OCI-LY3 (cell line): ENCODE results near the gene ORC3.

Experiments used
- H2AFZ ChIP-seq: fragments of 200-600, 300-600 bp; shearing (Covaris generic); 2 replicates; pipeline ENCODE4 v1.6.0; 2014; ENCODE audit warnings: antibody characterized with exemption, low read depth, low read length
- H3K27ac ChIP-seq: fragments of 200-600, 300-600 bp; sonication (generic); 2 replicates; pipeline ENCODE4 v1.5.1; 2014; ENCODE audit warnings: mild to moderate bottlenecking, low read length, moderate library complexity, mixed read lengths
- H3K27me3 ChIP-seq: fragments of 200-600, 300-600 bp; sonication (generic); 2 replicates; pipeline ENCODE4 v1.6.1; 2014; ENCODE audit warnings: low read depth, low read length, mixed read lengths
- H3K36me3 ChIP-seq: fragments of 200-600, 300-600 bp; sonication (generic); replicated peaks from 2 replicates; pipeline ENCODE3; 2014; ENCODE audit warnings: low read depth, low read length, mixed read lengths
- H3K4me1 ChIP-seq: fragments of 300-600, 200-600 bp; sonication (generic); 2 replicates; pipeline ENCODE4 v1.6.1; 2014; ENCODE audit warnings: low read length, mixed read lengths
- H3K4me2 ChIP-seq: fragments of 200-600, 300-600 bp; sonication (generic); 2 replicates; pipeline ENCODE4 v1.6.1; 2014; ENCODE audit warnings: low read length, mixed read lengths
- H3K4me3 ChIP-seq: fragments of 300-600, 200-600 bp; sonication (generic); 2 replicates; pipeline ENCODE4 v1.5.1; 2014; ENCODE audit warnings: antibody characterized with exemption, mild to moderate bottlenecking, low read length, moderate library complexity
- H3K79me2 ChIP-seq: fragments of 300-600, 200-600 bp; shearing (Covaris generic); 2 replicates; pipeline ENCODE4 v1.6.1; 2014; ENCODE audit warnings: mild to moderate bottlenecking, low read length, mixed read lengths
- H3K9ac ChIP-seq: fragments of 300-600, 200-600 bp; shearing (Covaris generic); 2 replicates; pipeline ENCODE4 v1.6.0; 2014; ENCODE audit warnings: mild to moderate bottlenecking, low read length, moderate library complexity
- H3K9me3 ChIP-seq: fragments of 200-600, 300-600 bp; shearing (Covaris generic); 2 replicates; pipeline ENCODE4 v1.6.1; 2014; ENCODE audit warnings: low read length, mixed read lengths; ENCODE audit not compliant: insufficient read depth
- H4K20me1 ChIP-seq: fragments of 200-600, 300-600 bp; sonication (generic); 2 replicates; pipeline ENCODE4 v1.6.1; 2016; ENCODE audit warnings: low read length, mixed read lengths; ENCODE audit not compliant: insufficient read depth
- CTCF ChIP-seq: fragments of 200-600, 300-600 bp; sonication (generic); IDR thresholded peaks from 2 replicates; pipeline ENCODE4 v1.5.1; 2014; ENCODE audit warnings: antibody characterized with exemption, low read length, low read depth
- EZH2phosphoT487 ChIP-seq: fragments of 200-600 bp; shearing (Covaris generic); IDR thresholded peaks from 2 replicates; pipeline ENCODE4 v1.6.1; 2018; ENCODE audit warnings: antibody characterized with exemption, mixed run types, low read depth

The ORC3 gene

GRCh38 chr6:87667032-87667431 is 77.1 kb downstream of the ORC3 start:
- no peak overlapping the region for H2AFZ ChIP-seq
- no peak overlapping the region for H3K27ac ChIP-seq
- H3K36me3 ChIP-seq: peaks cover 5% of the 10 kb centered on the region
- H3K27me3 ChIP-seq: no peaks in the 10 kb centered on the region
- no peak overlapping the region for H3K4me2 ChIP-seq
- TF ChIP-seq EZH2phosphoT487 (no peak), CTCF (no peak)
- no peak overlapping the region for H3K4me3 ChIP-seq
- no peak overlapping the region for H3K9ac ChIP-seq
- H3K9me3 ChIP-seq: no peaks in the 10 kb centered on the region
- no peaks in the 10 kb centered on the region for H3K79me2 ChIP-seq
- no peaks in the 10 kb centered on the region for H4K20me1 ChIP-seq
- no peaks in the 10 kb centered on the region for H3K4me1 ChIP-seq

- Histone ChIP-seq H3K9ac (no peak overlapping the region), H3K4me3 (no peak overlapping the region), H3K4me2 (no peak overlapping the region), H2AFZ (no peak overlapping the region), H3K79me2 (no peaks in the 10 kb centered on the region), H3K4me1 (no peaks in the 10 kb centered on the region), H3K27ac (no peak overlapping the region), H3K36me3 (peaks cover 13% of the 10 kb centered on the region), H4K20me1 (no peaks in the 10 kb centered on the region), H3K27me3 (no peaks in the 10 kb centered on the region), H3K9me3 (no peaks in the 10 kb centered on the region)
- TF ChIP-seq CTCF: no peak
- TF ChIP-seq EZH2phosphoT487: no peak
Measured at GRCh38 chr6:87668013-87668412, 78.1 kb downstream of the ORC3 start.

GRCh38 chr6:87669051-87669450 is 79.1 kb downstream of the ORC3 start:
- Histone ChIP-seq H3K27me3 (no peaks in the 10 kb centered on the region), H3K36me3 (peaks cover 15% of the 10 kb centered on the region), H3K4me3 (no peak overlapping the region), H3K4me2 (no peak overlapping the region), H4K20me1 (no peaks in the 10 kb centered on the region), H3K79me2 (no peaks in the 10 kb centered on the region), H3K27ac (no peak overlapping the region), H3K9me3 (no peaks in the 10 kb centered on the region), H2AFZ (no peak overlapping the region), H3K4me1 (no peaks in the 10 kb centered on the region), H3K9ac (no peak overlapping the region)
- no peak for TF ChIP-seq EZH2phosphoT487

GRCh38 chr6:87670707-87671106 is 80.8 kb downstream of the ORC3 start:
- no peak overlapping the region for H3K4me2 ChIP-seq
- no peak for TF ChIP-seq EZH2phosphoT487
- TF ChIP-seq CTCF: no peak
- no peak overlapping the region for H3K4me3 ChIP-seq

GRCh38 chr6:87671555-87672029 is 81.7 kb downstream of the ORC3 start:
- no peak overlapping the region for H3K9ac ChIP-seq
- TF ChIP-seq EZH2phosphoT487 (no peak), CTCF (no peak)
- H2AFZ ChIP-seq: no peak overlapping the region
- H3K9me3 ChIP-seq: no peaks in the 10 kb centered on the region
- H3K4me2 ChIP-seq: no peak overlapping the region
- no peaks in the 10 kb centered on the region for H3K27me3 ChIP-seq
- no peaks in the 10 kb centered on the region for H3K4me1 ChIP-seq
- no peaks in the 10 kb centered on the region for H4K20me1 ChIP-seq
- no peak overlapping the region for H3K27ac ChIP-seq
- peaks cover 24% of the 10 kb centered on the region for H3K36me3 ChIP-seq
- no peak overlapping the region for H3K4me3 ChIP-seq
- H3K79me2 ChIP-seq: 0 out of 2 replicates have a peak, but pooled peaks cover 7% of the 10 kb centered on the region

More at GRCh38 chr6:87670707-87671106, 80.8 kb downstream of the ORC3 start:
- no peak overlapping the region for H3K27ac ChIP-seq
- no peaks in the 10 kb centered on the region for H4K20me1 ChIP-seq
- H3K27me3 ChIP-seq: no peaks in the 10 kb centered on the region
- peaks cover 21% of the 10 kb centered on the region for H3K36me3 ChIP-seq
- H3K9ac ChIP-seq: no peak overlapping the region
- 0 out of 2 replicates have a peak, but pooled peaks cover 5% of the 10 kb centered on the region for H3K79me2 ChIP-seq
- no peak overlapping the region for H2AFZ ChIP-seq
- H3K9me3 ChIP-seq: no peaks in the 10 kb centered on the region
- H3K4me1 ChIP-seq: no peaks in the 10 kb centered on the region
